HG02678 (cell line): ENCODE data around the gene ADAP1.
"Not testable (repeated sequence)": the region's sequence is repeated elsewhere in the genome, so short reads cannot be mapped to it uniquely, and the experiment has no call there.

ENCODE experiments used
- ATAC-seq: cut with Tn5 transposase; IDR thresholded peaks from one replicate; pipeline ENCODE4 v1.9.1; 2021; ENCODE audit warnings: mild to moderate bottlenecking, moderate library complexity; ENCODE audit not compliant: unreplicated experiment

ADAP1 gene

DNA sequence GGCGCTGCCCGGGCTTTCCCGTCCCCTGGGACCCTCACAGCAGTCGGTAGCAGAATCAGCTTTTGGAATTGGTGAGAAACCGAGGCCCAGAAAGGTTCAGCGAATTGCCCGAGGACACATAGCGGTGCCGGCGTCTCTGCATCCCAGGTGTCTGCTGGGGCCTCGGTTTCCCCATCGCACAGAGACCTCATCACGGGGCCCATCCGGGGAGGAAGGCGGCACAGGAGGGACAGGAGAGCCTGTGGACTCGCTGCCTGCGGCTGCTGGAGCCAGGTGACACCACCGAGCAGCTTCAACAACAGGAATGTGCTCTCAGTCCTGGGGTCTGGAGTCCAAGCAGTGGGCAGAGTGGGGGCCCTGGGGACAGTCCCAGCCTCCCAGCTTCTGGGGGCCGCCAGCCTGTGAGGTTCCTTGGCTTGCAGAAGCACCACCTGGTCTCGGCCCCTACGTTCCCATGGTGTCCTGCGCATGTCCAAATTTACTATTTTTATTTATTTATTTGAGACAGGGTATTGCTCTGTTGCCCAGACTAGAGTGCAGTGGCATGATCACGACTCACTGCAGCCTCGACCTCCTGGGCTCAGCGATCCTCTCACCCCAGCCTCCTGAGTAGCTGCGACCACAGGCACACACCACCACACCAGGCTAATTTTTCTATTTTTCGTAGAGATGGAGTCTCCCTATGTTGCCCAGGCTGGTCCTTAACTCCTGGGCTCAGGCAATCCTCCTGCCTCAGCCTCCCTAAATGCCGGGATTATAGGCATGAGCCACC lies 21.4 kb upstream of the ADAP1 start:
- no peak for ATAC-seq

DNA sequence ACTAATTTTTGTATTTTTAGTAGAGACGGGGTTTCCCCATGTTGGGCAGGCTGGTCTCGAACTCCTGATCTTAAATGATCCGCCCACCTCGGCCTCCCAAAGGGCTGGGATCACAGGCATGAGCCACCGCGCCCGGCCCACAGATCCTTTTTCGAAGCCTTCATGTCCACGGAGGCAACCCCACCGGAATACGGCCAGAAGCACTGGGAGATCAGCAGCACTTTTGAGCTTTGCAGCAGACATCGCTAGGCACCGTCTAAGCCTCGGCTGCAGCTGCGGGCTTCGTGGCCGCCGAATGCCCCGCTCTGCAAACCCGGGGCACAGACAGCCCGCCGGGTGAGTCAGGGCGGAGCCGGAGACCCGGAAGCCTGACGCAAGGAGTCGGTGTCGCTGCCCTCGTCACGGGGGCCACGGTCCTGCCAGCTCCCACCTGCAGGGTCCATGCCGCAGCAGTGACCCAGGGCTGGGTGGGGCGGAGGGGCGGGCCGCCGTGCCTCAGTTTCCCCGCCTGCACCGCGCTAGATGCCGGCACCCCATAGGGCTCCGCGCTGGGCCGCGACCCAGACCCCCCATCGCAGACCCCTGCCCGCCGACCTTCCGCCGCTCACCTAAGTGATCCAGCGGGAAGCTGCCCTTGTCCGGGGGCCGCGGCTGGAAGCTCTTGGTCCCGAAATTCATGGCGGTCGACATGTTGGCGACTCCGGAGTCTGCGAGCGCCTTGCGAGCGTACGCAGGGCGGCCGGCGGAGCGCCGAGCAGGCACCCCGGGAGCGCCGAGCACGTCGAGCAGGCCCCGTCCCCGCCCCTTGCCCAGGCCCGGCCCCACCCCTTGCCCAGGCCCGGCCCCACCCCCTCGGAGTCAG lies 20.6 kb upstream of the ADAP1 start, which contains the start of gene COX19:
COX19 (minus strand) TSS at position 730 of the 862 bp plus-strand sequence; CDS start at position 690, 40 bp downstream.
- ATAC-seq = peak; percentile 75

DNA sequence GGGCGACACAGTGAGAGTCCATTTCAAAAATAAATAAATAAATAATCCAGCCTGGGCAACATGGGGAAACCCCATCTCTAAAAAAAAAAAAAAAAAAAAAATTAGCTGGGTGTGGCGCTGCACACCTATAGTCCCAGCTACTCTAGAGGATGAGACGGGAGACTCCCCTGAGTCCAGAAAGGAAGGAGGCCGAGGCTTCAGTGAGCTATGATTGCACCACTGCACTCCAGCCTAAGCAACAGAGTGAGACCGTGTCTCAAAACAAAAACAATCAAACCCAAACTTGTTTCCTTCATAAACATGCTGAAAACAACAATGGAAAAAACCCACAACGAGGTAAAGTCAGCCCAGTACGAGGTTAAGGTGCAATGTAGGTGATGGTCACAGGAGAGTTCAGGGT lies 19.7 kb upstream of the ADAP1 start:
- no peak for ATAC-seq

DNA sequence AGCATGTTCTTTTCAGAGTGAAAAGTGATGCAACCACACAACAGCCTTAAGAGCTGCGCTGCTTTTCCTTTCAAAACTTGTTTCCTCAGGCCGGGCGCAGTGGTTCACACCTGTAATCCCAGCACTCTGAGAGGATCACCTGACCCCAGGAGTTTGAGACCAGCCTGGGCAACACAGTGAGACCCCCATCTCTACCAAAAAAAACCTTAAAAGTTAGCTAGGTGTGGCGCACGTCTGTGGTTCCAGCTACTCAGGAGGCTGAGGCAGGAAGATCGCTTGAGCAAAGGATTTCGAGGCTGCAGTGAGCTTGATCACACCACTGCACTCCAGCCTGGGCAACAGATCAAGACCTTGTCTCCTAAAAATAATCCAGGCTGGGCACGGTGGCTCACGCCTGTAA lies 18.8 kb upstream of the ADAP1 start:
- ATAC-seq = no peak

DNA sequence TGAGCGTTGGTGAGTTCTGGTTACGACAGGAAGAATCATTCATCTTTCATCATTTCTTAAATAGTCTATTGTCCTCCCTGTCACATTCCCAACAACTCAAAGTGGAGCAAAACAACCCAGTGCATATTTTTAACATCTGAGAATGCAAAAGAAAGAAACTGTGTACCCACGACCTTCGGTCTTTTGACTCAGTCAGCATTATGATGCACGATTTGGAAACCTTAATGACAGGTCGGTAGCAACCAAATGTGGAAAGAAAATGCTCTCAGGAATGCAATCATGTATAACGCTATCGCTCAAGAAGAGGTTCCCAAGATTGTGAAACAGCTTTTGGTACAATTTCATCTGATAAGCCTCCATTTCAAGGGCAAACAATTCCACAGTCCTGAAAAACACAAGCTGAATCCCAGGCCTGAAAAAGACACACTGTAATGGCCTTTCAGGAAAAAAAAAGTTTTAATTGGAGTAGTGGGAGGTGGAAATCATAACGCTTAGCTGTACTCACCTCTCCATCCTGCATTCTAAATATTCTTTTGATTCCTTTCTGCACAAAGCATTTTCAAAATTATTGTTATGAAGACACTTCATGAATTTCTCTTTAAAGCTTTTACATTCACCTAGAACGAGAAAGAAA lies 18.3 kb upstream of the ADAP1 start:
- ATAC-seq = no peak

DNA sequence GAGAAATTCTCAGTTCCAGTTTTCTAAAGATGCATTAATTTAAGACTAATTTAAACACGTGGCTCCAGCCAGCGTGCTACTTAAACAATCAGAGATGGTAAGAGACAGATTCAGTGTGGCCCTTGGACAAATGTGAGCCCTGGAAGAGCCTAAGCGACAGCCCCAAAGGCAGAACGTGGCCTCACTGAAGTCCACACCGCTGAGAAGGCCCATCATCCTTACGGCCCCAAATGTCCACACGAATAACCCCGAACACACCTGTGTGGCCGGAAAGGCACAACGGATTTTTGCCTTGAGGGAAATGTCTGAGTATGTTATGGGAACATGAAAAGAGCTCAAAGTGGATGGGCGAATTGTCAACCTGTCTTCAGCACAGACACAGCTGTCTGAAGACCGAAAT lies 17.6 kb upstream of the ADAP1 start:
- no peak for ATAC-seq

DNA sequence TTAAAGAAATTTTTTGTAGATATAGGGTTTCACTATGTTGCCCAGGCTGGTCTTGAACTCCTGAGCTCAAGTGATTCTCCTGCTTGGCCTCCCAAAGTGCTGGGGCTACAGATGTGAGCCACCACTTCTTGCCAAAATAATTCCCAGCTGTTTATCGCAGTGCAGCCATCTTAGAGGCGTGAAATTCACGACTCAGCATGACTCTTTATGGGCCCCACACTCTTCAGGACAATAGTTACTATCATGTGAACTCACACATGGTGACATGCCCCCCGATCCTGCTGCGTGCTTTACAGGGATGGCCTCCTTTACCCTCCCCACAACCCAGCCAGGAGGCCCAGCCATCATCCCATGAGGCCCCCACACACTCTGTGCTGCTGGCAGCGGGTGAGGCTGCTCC lies 16.3 kb upstream of the ADAP1 start:
- ATAC-seq = no peak

DNA sequence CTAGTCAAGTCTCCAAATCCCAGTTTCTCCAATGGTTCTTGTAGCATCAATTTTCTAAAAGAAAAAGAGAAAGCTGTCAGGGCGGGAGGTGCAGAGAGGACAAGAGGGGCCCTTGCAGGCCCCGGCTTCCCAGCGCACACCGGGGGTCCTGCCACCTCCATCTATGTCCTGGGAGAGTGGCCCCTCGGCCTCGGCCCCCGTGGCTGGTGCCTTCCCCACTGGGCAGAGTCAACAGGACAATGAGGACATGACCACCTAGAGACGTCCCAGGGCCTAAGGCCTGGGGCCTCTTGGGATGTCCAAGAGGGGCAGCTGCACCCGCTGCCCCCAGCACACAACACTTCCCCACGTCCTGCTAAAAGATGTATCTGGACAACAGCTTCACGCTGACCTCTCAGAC lies 14.9 kb upstream of the ADAP1 start:
- no peak for ATAC-seq

DNA sequence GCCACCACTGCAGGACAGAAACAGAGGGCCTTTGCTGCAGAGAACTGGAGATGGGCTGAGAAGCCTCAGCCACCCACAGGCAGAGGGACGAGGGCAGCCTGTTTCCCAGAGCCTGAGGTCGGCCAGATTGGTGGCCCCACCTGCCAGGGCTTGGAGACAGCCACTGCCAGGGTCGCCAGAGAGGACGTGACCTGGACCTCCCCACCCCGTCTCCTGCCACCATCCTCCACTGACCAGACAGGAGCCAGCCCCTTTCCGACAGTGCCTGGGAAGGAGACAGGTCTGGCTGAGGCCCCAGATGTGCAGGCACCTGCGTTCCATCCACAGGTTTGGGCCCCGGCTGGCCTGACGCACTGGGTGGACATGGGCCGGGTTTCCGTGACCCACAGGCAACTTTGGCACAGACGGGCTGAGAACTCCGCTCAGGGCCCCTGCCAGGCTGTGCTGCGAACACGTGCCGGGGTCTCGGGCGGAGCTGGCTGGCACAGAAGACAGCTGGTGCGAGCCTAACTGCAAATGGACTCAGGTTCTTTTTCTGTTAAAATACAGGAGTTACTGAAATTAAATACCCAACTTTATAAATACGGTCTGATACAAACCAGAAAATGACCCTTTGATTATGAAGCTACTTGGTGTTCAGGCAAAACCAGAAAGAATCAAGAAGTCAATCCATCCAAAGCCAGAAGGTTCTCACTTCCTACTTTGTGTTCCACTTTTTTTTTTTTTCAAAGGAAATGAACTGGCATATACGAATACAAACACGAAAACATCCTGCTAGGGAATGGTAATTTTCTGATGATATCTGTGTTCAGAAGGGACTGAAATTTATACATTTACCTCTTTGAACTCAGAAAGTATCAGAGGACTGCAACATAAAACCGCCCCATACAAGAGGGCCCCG lies 14.0 kb upstream of the ADAP1 start:
- ATAC-seq = no peak

DNA sequence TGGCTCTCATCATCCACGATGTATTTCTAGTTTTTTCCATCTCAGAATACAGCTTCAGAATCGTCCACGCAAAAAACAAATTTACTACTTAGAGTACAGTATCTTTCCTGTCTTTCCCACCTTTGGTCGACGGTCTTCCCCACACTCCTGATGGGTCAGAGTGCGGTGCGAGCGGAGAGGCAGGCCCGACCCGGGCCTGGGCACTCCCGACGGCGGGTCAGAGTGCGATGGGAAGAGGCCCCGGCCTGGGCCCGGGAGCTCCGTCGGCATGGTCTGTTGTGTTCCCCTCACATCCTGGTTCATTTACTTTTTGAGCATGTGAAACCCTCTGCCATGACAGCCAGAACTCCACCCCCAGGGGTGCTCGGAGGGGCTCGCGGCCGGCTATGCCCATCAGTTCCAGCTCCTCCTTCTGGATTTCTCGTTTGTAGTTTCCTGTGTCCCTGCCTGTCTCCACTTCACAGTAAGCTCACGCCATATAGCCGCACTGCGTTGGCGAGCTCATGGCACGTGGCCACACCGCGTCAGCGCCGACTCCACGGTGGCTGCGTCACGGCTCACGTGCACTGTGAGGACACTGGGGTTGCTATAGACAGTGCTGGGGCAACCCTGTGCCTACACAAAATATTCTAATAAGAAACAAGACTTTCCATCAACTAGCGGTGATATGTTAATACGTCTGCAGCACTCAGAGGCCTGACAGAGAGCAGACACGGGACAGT lies 13.0 kb upstream of the ADAP1 start:
- no peak for ATAC-seq

DNA sequence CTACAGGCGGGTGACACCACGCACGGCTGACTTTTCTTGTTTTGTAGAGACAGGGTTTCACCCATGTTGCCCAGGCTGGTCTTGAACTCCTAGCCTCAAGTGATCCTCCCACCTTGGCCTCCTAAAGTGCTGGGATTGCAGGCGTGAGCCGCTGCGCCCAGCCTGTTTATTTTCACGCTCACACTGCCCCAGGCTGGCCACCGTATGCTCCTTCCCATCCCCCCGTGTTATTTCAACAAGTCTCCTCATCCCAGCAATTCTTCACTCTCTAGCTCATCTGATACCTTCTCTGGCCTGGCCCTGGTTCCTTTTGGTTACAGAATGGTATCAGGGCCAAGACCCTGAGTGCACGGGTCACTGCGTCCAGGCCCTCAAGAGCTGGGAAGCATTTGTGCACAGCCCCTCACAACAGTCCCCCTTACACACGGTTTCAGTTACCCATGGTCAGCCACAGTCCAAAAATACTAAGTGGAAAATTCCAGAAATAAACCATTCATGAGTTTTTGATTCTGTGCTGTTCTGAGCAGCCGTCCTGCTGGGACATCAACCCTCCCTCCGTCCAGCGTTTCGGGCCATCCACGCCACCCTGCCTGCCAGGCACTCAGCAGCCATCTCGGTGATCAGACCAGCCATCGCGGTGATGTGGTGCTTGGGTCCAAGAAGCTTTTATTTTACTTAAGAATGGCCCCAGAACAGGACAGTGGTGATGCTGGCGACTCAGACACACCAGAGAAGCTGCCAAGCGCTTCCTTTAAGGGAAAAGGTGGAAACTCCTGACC lies 12.0 kb upstream of the ADAP1 start:
- ATAC-seq = no peak

DNA sequence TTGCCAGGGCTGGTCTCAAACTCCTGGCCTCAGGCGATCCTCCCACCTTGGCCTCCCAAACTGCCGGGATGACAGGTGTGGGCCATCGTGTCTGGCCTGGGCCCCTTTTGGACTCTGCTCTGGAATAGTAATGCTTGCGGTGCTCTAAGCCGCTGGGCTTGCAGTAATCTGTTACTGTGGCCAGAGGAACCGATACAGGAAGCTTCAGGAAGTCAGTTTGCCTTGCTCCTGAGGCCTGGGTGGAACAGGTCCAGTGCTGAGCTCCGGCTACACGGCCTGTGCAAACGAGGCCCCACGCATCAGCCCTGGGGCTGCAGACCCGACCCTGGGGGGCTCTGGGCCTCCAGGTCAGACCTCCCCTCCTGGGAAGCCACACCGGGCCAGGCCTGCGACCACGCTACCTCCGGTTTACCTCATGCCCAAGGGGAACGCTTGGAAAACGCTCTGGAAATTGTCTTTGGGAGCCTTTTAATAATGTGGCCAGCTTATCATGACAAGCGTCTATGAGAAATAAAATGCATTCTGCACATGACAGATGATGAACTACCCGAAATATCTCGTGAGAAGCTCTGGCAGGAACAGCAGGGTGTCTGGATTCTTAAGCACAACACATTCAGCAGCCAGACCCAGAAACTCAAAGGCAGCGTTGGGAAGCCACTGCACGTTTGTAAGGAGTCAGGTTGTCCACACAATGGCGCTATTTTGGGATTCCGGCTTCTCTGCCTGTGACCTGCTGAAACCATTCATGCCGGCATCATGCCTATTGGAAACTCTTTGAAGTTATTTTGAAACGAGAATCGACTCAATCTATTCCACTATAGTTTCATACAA lies 10.1 kb upstream of the ADAP1 start:
- ATAC-seq = no peak

DNA sequence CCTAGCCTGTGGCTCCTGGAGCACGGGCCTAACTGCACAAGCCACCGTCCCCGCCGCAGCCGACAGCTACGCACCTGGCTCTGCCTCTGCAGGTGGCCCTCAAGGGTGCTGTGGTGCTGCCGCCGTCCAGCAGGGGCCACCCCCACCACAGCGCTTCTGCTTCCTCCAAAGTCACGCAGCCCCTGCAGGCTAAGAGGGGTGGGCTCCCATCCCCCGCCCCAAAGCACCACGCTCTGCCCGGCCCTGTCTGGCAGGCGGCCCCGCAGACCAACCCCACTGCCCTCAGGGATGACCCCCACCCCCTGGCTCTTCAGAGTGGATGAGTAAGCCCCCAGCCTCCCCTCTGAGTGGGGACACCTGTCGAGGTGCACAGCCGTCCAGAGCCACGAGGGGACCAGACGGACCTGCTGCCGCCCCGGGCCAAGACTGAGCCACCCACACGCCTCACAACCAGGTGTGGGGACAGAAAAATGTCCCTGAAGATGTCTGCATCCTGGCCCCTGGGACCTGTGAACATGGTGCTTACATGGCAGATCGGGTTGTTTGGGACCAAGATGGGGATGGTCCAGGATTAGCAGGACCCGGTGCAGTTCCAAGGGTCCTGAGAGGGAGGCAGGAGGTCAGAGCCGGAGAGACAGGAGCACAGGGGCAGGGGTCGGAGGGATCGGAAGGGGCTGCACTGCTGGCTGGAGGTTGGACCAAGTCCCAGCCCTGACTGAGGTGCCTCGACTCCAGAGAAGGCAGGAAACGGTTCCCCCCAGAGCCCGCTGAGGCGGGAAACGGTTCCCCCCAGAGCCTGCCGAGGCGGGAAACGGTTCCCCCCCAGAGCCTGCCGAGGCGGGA lies 9.0 kb upstream of the ADAP1 start:
- no peak for ATAC-seq

DNA sequence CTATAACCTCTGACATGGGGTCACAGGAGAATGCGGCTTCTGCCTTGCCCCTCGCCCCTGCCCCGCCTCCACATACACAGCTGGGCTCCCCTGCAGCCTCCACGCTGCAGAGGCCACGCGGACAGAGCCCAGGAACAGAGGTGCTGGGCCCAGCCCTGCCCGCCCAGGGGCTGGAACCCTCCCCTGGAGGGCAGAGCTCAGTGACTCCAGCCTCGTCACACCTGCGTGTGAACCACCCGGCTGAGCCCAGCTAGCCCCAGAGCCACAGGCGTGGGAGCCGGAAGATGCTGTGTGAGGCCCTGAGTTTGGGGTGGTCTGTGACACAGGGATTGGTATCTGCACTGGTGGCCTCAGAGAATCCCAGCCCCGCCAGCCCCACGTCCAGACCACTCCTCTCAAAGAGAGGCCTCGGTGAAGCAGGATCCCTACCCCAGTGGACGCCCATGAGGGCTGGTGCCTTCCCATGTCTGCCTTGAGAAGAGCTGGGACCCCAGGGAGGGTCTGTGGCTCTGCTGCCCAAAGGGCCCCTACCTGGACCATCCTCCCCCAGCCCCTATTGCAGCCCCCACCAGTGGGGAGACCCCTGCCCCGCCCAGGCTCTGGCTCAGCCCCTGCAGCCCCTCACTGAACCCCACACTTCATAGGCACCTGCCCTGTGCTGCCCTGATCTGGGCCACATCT lies 8.1 kb upstream of the ADAP1 start:
- no peak for ATAC-seq

DNA sequence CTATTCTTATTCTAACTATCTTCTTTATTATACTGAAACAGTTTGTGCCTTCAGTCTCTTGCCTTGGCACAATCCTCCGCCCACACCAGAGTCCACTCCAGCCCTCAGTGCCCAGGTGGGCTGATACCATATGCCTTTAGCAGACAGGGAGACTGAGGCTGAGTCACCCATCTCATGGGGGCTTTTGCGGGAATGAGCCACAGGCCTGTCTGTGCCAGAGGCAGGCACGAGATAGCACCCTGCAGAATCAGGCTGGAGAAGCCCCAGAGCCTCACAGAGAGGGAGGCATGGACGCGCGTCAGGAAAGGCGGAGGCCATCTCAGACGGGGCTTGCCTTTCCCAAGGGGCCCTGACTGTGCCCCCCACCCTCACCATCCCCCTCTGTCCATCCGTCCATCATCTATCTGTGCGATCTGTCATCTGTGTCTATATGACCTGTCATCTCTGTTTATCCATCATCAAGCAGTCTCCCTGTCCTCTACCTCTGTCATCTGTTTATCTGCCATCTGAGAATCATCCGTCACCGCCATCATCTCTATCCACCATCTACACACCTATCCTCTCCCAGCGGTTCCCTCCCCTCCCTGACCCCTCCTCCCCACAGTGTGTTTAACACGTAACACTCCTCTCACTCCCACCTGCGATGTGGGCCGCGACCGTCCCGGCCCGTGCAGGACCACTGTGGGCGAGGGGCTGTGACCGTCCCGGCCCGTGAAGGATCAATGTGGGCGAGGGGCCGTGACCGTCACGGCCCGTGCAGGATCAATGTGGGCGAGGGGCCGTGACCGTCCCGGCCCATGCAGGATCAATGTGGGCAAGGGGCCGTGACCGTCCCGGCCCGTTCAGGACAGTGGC lies 7.3 kb upstream of the ADAP1 start:
- no peak for ATAC-seq

DNA sequence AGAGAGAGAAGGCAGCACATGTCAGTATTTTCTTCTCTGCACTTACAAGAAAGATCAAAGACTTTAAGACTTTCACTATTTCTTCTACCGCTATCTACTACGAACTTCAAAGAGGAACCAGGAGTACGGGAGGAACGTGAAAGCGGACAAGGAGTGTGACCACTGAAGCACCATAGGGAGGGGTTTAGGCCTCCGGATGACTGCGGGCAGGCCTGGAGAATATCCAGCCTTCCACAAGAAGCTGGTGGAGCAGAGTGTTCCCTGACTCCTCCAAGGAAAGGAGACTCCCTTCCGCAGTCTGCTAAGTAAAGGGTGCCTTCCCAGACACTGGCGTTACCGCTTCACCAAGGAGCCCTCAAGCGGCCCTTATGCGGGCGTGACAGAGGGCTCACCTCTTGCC lies 6.5 kb upstream of the ADAP1 start:
- ATAC-seq = not testable (repeated sequence)
